ENCODE results near the gene C16orf78. TPM values are rescaled to one million over a fixed set of nuclear protein-coding genes. Genes with fewer than 3 reads are reported as not detected.

The C16orf78 gene
- total RNA-seq = not detected

GRCh38 chr16:49373504-49373903, at the start of gene C16orf78:
TSS of gene C16orf78 (plus strand) at chr16:49373804. CDS start at chr16:49373940, 136 bp downstream.
- no peaks in the 10 kb centered on the region for H3K36me3 Mint-ChIP-seq (ENCODE audit: low read depth)
- CTCF ChIA-PET = no interaction called here
- POLR2A ChIA-PET = no interaction called here
- H3K4me1 Mint-ChIP-seq (ENCODE audit: low read depth) = no peaks in the 10 kb centered on the region
- peaks cover 5% of the 10 kb centered on the region for H3K27me3 Mint-ChIP-seq
- no peak within 1 kb of the TSS for H3K27ac Mint-ChIP-seq
- intact Hi-C loops (cut with micrococcal nuclease) = no loop called here
- TF ChIP-seq CTCF (IDR thresholded peaks at IDR 0.05) = no peak
- no peak within 1 kb of the TSS for H3K4me3 Mint-ChIP-seq
- DNase-seq (no peak), ATAC-seq (no peak)
- no peaks in the 10 kb centered on the region for H3K9me3 Mint-ChIP-seq

- H3K36me3 Mint-ChIP-seq (ENCODE audit: low read depth) = no peaks in the 10 kb centered on the region
- intact Hi-C loops (cut with micrococcal nuclease) = no loop called here
- no peak overlapping the region for H3K27ac Mint-ChIP-seq
- ChIA-PET CTCF (no interaction called here), POLR2A (no interaction called here)
- no peak for DNase-seq
- no peak for TF ChIP-seq CTCF (IDR thresholded peaks at IDR 0.05)
- peaks cover under 1% of the 10 kb centered on the region for H3K27me3 Mint-ChIP-seq
- no peak for ATAC-seq
- H3K9me3 Mint-ChIP-seq = no peaks in the 10 kb centered on the region
- H3K4me3 Mint-ChIP-seq = no peak overlapping the region
- no peaks in the 10 kb centered on the region for H3K4me1 Mint-ChIP-seq (ENCODE audit: low read depth)
Measured at GRCh38 chr16:49324703-49325102, 48.9 kb upstream of the C16orf78 start.

GRCh38 chr16:49327466-49327865, 46.1 kb upstream of the C16orf78 start:
- no peaks in the 10 kb centered on the region for H3K36me3 Mint-ChIP-seq (ENCODE audit: low read depth)
- DNase-seq = no peak
- peaks cover 2% of the 10 kb centered on the region for H3K27me3 Mint-ChIP-seq
- H3K4me1 Mint-ChIP-seq (ENCODE audit: low read depth) = no peaks in the 10 kb centered on the region
- POLR2A ChIA-PET = no interaction called here
- ATAC-seq = no peak
- H3K4me3 Mint-ChIP-seq = no peak overlapping the region
- no peak for TF ChIP-seq CTCF (IDR thresholded peaks at IDR 0.05)
- no peak overlapping the region for H3K27ac Mint-ChIP-seq
- no peaks in the 10 kb centered on the region for H3K9me3 Mint-ChIP-seq
- CTCF ChIA-PET = no interaction called here
- intact Hi-C loops (cut with micrococcal nuclease) = no loop called here

GRCh38 chr16:49328325-49328724, 45.3 kb upstream of the C16orf78 start:
- CTCF ChIA-PET = no interaction called here
- POLR2A ChIA-PET = no interaction called here
- Mint-ChIP-seq H3K27me3 (peaks cover 2% of the 10 kb centered on the region), H3K4me1 (ENCODE audit: low read depth) (no peaks in the 10 kb centered on the region), H3K4me3 (no peak overlapping the region), H3K36me3 (ENCODE audit: low read depth) (no peaks in the 10 kb centered on the region), H3K27ac (no peak overlapping the region), H3K9me3 (no peaks in the 10 kb centered on the region)
- intact Hi-C loops (cut with micrococcal nuclease) = no loop called here
- ATAC-seq = no peak
- no peak for TF ChIP-seq CTCF (IDR thresholded peaks at IDR 0.05)
- no peak for DNase-seq

- no peak for DNase-seq
- Mint-ChIP-seq H3K9me3 (no peaks in the 10 kb centered on the region), H3K4me3 (no peak overlapping the region), H3K4me1 (ENCODE audit: low read depth) (no peaks in the 10 kb centered on the region), H3K27ac (no peak overlapping the region), H3K27me3 (peaks cover 2% of the 10 kb centered on the region), H3K36me3 (ENCODE audit: low read depth) (no peaks in the 10 kb centered on the region)
- ChIA-PET CTCF (no interaction called here), POLR2A (no interaction called here)
- no peak for ATAC-seq
- TF ChIP-seq CTCF (IDR thresholded peaks at IDR 0.05) = no peak
- intact Hi-C loops (cut with micrococcal nuclease) = no loop called here
Measured at GRCh38 chr16:49330562-49331201, 42.9 kb upstream of the C16orf78 start.

All from activated CD8-positive, alpha-beta T cell treated with anti-CD3 and anti-CD28 coated beads for 36 hours (primary cell).